ENCODE measurements around the gene VIM.
"Not testable (repeated sequence)": the region's sequence is repeated elsewhere in the genome, so short reads cannot be mapped to it uniquely, and the experiment has no call there.

The VIM gene

DNA sequence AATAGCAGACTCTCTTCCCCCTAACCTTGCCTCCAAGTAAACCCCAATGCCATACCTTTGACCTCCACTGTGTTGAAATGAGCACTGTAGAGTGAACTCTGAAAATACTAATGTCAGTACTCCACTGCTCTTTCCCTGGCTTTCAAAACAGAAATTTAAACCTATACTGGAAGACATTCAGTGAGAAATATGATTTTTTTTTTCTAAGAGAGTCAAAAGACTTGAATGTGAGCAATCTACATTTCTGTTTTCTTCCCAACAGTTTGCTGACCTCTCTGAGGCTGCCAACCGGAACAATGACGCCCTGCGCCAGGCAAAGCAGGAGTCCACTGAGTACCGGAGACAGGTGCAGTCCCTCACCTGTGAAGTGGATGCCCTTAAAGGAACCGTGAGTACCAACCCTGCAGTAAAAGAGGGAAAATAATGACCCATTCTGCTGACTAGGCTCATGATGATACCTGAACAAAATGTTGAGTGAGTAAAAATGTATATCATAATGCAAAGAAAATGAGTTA is 6.4 kb downstream of the VIM start:
- DNase-seq, result no peak

GRCh38 chr10:17235136-17235535 is 7.1 kb downstream of the VIM start:
- DNase-seq, result no peak

GRCh38 chr10:17236468-17237148 is 8.6 kb downstream of the VIM start:
- no peak for DNase-seq

- no peak for DNase-seq
Observed at GRCh38 chr10:17237149-17237527, 9.1 kb downstream of the VIM start.

DNA sequence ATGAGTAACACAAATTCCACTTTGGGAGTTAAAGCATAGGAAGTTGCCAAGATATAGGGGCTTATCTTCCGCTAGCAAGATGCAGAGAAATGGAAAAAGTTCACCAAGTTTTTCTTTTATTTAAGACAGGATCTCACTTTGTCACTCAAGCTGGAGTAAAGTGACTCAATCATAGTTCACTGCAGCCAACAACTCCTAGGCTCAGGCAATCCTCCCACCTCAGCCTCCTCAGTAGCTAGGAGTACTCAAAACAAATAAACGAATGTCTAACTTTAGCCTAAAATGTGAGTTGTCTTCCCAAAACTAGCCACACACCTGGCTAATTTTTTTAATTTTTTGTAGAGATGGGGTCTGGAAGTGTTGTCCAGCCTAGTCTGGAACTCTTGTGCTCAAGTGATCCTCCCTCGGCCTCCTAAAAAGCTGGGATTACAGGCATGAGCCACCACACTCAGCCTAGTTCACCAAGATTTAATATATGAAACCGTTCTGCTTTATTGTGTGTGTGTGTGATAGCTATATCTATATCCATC is 9.9 kb downstream of the VIM start:
- DNase-seq, result no peak

- DNase-seq, result no peak
Observed at GRCh38 chr10:17238445-17239291, 10.6 kb downstream of the VIM start.

GRCh38 chr10:17239345-17240085 is 11.5 kb downstream of the VIM start:
- no peak for DNase-seq

GRCh38 chr10:17240096-17240495 is 12.1 kb downstream of the VIM start:
- no peak for DNase-seq

DNA sequence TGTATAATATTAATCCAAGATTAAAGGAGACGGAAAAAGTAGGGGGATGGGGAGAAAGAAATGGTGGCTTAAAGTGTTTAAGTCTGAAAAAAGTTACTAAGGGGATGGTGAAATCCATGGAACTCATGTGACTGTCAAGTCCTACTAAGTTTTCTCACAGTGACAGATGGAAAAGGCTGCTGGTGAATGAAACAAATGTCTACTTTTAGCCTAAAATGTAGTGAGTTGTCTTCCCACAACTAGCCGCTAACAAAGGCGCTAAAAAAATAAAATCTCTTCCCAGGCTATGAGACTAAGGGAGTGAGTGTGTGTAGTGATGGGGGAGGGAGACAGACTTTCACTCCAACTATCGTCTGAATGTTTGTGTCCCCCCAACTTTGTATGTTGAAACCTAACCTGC is 12.6 kb downstream of the VIM start:
- no peak for DNase-seq

DNA sequence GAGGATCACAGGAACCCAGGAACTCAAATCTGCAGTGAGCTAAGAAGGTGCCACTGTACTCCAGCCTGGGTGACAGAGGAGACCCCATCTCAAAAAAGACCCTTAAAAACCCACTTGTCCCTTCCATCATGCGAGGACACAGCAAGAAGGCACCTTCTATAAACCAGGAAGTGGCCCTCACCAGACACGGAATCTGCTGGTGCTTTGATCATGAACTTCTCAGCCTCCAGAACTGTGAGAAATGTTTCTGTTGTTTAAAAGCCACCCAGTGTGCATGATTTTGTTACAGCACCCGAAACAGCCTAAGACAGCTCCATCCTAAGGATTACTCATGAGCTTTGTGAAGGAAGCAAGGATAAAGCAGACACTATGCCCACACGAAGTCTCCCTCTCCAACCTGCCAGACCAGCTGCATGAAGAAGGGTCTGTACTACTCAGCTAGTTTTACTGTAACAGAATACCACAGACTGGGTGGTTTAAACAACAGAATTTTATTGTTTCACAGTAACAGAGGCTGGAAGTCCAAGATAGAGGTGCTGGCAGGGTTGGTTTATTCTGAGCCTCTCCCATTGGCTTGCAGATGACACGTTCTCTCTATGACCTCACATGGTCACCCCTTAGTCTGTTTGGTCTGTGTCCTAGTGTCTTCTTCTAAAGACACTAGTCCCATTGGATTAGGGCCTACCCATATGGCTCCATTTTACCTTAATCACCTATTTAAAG is 13.7 kb downstream of the VIM start:
- DNase-seq, result no peak

DNA sequence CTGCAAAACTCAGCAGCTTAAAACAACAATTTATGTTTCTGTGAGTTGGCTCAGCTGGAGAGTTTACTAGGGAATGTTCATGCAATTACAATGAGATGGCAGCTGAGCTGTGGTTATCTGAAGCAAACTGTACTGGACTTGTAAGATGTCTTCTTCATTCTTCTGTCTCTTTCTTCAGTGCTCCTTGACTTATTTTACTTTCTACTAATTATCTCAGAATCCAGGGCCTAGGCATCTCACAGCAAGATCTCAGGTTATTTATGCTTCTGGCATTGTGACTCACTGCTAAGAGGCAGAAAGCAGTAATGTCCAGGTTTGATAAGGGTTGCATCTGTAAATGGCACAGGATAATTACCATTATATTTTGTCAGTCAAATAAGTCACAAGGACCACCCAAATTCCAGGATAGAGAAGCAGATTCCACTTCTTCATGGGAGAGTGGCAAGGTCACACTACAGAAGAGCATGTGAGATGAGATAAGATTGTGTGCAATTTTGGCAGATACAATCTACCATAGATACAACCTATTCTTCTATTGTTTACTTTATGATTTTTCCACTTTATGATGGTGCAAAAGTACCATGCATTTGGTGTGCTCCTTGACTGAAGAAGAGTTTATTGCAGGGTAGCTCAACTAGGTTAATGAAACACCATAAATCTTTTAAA is 16.8 kb downstream of the VIM start:
- no peak for DNase-seq

DNA sequence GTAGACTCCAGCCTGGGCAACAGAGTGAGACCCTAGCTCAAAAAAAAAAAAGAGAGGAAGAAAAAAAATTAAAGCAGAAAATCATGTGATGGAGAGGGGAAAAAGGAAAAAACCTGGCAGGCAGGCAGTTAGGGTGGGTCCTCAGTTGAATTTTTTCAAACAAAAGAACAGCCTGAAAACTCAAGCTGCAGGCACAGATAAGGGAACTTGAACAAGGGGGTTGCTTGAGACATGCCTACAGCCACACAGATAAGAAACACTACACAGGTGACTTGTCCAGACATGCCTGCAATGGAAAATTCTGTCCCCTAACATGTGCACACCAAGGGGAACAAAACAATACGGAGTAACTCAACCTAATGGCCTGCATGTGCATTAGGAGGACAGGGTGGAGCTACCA is 19.2 kb downstream of the VIM start:
- no peak for DNase-seq

DNA sequence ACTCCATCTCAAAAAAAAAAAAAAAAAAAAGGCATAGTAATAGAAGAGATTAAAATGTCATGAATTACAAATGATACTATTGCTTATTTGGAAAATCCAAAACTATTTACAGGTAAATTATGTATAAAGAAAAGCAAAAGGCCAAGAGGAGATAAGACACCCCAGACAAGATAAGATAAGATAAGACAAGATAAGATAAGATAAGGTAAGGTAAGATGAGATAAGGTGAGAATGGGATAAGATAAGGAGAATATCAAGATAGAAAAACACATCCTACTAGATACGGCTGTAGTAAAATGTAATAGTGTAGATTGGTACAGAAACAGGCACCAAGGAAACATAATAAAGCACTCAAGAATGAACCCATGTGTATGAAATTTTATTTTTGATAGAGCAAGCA is 20.9 kb downstream of the VIM start:
- DNase-seq, result no peak

DNA sequence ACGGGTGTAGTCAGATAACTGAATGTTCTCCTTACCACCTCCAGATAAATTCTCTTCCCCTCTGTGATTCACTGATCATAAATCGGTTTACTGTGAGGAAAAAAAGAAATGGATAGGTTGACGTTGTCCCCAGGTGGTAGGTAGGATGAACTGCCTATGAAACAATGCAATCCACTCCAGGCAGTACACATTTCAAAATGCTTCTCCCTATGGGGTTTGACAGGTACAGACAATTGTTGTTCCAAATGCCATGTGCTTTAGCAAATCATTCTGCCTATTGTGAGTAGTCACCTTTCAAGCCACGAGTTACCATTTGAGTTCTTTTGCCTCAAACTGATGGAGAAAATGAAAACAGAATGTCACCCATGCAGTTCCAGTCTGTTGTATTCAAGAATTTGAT is 21.8 kb downstream of the VIM start:
- DNase-seq, result no peak

GRCh38 chr10:17250736-17251135 is 22.7 kb downstream of the VIM start:
- DNase-seq, result no peak

- not testable (repeated sequence) for DNase-seq
Observed at GRCh38 chr10:17254543-17255050, 26.6 kb downstream of the VIM start.

- no peak for DNase-seq
Observed at GRCh38 chr10:17255512-17255911, 27.5 kb downstream of the VIM start.

DNA sequence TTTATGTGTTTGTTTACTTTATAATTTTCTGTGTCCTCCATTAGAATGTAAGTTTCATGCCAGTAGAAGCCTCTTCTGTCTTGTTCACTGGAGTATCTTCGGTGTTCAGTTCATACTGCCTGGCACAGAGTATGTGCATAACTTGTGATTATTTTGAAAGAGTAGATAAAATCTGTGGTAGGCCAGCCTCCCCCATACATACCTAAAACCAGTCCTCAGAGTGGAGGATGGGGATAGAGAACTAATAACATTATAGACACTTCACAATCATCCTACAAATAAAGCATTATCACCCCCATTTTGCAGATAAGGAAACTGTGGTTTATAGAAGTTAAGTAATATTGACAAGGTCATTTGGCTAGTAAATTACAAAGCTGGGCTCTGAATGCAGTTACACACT is 28.0 kb downstream of the VIM start:
- no peak for DNase-seq

DNA sequence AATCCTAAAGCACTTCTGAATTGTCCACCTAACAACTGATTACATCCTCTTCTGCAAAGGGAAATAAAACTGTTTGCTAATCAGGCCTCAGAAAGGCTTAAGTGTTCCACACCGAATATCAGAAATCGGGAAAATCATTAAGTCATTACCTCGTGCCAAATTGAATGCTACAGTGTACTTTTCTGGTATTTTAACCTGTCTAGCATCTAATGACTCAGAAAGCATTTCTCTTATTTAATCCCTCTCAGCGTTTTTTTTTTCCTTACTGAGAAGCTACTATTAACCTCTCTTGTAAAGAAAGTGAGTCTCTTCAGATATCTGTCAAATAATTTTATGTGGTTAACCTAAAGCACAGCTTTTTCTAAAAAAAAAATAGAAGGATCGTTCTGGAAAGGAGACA is 28.6 kb downstream of the VIM start:
- DNase-seq, result no peak

GRCh38 chr10:17257466-17258321 is 29.7 kb downstream of the VIM start:
- peak; percentile 23 for DNase-seq

DNA sequence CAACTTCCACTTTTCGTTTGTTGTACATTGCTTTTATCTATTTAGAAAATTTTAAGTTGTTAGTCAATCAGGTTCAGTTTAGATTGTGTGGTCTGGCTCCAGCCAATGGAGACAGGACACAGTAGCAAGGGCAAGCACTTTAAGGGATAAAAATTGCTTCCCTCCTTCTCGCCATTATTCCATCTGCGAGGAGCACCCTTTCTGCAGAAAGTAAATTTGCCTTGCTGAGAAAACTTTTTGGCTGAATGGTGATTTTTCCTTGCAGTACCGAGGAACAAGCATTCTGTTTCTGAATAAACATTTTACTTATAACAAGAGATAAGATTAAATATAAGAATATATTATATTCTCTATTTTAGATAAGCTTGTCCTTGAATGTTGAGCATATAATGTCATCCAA is 34.5 kb downstream of the VIM start:
- no peak for DNase-seq

All from NCI-H748 treated with DMSO at 0.1 percent for 48 hours (cell line).